CD4-positive, alpha-beta T cell treated with Interleukin-6 for 4 hours (primary cell): ENCODE measurements around the gene SERPINA12.

Experiments used
- DNase-seq: peaks from one replicate; pipeline ENCODE4 v3.0.0-alpha.2; 2020; ENCODE audit warnings: mixed read lengths

The SERPINA12 gene, protein sequence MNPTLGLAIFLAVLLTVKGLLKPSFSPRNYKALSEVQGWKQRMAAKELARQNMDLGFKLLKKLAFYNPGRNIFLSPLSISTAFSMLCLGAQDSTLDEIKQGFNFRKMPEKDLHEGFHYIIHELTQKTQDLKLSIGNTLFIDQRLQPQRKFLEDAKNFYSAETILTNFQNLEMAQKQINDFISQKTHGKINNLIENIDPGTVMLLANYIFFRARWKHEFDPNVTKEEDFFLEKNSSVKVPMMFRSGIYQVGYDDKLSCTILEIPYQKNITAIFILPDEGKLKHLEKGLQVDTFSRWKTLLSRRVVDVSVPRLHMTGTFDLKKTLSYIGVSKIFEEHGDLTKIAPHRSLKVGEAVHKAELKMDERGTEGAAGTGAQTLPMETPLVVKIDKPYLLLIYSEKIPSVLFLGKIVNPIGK

DNA sequence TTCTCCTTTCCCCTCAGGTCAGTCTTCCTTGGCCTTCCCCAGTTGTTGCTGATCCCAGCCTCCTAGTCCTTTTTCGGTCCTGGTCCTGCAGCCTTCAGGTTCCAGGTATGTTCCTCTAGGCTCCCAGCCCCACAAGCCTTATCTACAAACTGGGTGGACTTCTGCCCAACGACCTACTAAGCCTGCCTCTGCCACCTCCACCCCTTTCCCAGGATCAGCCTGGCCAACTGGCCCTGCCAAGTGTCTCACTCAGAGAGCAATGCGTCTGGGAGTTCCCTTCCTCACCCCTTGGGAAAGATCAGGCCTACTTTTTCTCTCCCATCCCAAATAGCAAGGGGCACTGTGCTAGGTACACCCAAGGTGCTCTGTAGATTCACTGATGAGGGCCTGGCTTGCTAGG, at the start of gene SERPINA12:
TSS of gene SERPINA12 (minus strand) at position 114 of the 400 bp plus-strand sequence. CDS start 11,072 bp downstream, outside the sequence.
- DNase-seq: no peak

DNA sequence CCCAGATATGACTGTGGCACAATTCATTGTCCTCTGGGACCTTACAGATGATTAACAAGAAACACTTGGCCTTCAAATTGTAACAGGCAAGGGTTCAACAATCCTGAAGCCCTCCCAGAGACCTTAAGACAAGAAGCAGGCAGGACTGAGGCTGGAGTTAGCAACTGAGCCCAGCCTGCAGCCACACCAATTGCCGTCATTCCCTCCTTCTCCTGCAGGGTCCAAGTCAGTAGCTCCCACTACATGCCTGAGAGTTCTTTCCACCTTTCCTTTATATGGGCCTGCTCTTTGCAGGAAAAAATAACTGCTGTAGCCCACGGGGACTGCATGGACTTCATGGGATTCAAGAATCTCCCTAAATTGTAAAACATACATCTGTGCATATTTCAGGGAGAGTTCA, 49.6 kb upstream of the SERPINA12 start:
- DNase-seq: no peak

DNA sequence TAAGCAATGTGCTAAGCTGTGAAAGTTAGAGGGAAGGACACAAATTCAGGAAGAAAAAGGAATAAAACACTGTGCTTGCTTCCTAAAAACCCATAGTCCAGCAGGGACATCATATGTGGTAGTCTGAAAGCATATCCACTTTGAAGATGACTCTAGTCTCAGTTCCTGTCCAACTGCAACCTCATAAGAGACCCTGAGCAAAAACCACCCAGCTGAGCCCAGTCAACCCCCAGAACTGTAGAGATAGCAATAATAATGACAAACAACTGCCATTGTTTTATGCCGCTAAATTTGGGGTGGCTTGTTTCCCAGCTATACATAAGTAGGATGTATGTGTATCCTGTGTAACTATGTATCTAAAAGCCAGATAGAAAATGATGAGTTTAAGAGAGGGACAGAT, 48.1 kb upstream of the SERPINA12 start:
- DNase-seq: no peak

DNA sequence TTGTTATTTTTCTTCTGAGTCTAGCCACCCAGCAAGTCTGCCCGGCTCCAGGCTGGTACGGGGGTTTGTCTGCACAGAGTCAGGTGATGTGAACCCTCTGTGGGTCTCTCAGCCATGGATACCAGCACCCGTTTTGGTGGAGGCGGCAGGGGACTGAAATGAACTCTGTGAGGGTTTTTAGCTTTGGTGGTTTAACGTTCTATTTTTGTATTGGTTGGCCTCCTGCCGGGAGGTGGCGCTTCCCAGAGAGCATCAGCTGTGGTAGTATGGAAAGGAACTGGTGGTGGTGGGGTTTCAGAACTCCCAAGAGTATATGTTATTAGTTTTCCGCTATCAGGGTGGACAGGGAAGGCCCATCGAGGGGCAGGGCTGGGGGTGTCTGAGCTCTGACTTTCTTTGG, 46.7 kb upstream of the SERPINA12 start:
- no peak for DNase-seq

DNA sequence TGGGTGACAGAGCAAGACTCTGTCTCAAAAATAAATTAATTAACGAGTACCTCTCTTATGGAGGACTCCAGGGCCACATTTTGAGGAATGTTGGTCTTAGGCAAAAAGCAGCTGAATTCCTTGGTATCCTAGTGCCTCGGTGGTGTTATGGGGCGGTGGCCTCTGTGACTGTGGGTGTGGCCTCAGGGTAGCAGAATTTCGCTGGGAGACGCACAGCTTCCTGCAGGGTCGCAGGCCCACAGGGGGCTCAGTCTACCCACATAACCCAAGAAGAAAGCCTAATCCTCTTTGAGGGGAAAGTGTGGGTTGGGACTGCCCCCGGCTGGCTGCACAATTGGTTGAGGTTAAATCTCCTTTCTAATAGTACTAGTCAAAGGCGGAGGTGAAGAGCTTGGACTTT, 40.8 kb upstream of the SERPINA12 start:
- DNase-seq: no peak

DNA sequence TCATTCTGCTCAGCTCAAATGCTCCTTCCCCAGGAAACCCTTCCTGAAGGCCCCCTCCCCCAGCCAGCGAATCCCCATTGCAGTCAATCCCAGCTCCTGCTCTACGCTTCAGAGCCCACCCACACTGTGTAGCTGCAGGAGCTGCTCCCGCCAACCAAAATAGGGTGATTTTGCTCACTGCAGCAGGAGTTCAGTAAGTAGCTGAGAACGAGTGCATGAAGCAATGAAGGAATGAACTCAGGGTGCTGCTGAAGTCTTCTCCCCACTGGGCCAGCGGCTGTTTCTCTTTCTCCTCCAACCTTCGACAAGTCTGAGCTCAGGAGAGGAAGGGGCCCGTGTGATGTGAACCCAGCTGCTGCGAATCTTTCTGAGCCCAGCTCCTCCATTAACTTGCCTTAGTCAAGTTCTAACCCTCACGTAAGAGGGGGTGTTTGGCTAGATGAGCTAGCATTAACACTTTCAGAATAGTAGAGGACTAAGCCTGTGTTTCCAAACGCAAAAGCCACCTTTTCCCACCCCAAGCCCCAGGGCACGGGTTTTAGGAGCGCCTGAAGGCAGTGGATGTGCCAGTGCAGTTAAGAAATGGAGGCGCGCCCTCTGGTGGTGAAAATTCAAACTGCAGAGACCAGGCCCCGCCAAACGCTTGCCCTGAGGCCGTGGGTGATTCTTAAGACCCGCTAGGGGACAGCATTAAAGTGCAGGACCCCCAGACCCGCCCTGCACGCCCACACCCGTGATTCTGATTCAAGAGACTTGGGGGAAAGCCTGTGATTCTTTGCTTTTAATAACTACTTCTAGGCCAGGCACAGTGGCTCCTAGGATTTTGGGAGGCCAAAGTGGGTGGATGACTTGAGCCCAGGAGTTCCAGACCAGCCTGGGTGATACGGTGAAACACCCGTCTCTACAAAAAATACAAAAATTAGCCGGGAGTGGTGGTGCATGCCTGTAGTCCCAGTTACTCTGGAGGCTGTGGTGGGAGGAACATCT, 40.0 kb upstream of the SERPINA12 start:
- peak; percentile 33 for DNase-seq

DNA sequence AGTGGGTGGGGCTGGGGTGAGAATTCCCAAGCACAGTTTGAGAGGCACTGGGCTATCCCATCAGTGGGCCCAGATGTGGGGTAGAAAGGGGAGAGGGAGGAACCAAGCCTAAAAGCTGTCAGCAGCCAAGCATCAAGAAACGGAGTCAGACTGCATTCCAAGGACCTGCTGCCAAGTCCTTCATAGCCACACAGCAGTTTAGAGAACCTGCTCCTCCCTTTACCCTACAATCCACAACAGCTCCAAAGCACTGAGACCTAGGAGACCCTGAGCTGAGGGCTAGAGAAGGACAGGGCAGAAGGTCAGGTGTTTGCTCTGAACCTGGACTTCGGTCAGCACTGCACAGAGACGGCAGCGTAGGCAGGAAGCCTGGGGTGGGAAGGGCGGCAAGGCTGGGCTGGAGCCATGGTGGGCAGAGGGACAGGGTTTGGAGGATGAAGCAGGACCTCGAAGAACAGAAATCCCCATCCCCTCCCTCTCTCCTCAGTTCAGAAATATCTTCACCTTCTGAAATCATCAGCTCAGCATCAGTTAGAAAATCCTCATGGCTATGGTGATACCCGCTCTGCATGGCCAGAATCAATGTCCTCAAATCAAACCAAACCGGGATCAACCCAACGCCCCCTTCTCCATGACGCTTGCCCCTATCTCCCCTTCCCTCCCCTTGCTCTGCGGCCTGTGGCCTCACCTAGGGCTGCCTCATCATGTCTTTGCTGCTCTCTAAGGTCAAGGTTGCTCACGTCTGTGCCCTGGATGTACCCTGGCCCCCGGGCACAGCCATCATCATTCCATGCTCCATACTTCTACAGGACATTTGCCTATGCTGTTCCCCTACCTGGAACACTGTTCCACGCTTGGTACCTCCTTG, 39.1 kb upstream of the SERPINA12 start:
- DNase-seq: no peak

DNA sequence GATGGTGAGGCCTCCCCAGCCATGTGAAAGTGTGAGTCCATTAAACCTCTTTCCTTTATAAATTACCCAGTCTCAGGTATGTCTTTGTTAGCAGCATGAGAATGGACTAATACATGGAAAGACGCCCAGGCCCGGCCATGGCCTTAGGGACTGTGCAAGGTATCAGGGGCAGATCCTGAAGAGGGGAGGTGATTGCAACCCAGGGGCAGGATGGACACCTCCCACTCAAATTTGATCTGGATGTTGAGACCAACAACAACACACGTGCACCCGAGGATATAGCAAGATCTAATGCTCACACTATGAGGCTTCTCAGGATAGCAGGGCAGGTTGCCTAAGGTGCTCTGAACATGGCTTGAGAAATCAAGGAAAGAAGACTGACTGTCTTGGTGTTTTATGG, 38.5 kb upstream of the SERPINA12 start:
- DNase-seq: no peak

DNA sequence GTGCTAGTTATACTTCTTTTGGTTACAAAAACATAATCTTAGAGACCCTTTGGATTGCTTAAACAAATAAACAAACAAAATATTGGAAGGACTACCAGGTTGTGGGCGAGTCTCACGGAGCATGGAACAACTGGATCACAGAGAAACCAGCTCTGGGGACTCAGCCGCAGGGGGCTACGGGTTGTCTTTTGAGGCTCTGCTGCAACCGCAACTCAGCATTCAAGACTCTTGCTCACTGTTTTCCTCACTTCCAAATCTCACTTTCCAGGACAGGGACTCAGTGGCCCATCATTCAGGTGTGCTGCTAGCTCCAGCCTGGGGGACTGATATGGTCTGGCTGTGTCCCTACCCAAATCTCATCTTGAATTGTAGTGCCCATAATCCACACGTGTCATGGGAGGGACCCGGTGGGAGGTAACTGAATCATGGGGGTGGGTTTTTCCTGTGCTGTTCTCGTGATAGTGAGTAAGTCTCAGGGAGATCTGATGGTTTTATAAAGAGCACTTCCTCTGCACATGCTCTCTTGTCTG, 37.9 kb upstream of the SERPINA12 start:
- no peak for DNase-seq

DNA sequence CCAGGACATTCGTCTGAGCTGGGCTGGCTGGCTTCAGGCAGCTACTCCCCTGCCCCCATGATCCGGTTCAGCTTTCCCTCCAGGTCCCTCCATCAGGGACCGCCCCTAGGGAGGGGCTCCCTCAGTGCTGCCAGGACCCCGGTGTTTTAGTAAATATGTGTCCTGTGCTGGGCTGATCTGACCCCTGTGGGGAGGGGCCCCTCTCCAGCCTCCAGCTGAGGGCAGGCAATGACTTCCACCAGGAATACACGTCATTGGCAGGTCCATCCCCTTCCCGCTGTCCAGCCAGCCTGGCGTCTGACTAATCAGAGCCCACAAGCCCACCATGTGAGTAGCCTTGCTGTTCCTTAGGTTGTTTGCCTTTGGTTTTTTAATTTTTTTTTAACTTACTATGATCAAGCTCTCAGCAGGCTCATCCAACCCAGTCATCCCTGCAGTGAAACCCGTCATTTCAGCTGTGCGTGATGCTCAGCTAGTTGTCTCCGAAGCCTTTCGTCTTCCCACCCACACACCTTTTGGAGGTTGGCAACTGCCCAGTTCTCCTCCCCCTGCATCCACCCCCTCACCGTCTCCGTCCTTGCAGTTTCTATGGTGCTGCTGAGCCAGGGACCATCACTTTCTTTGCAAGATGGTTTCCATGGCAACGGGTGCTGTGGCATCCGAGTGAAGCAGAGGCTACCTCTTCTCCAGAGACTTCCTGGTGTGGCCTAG, 36.0 kb upstream of the SERPINA12 start:
- no peak for DNase-seq

DNA sequence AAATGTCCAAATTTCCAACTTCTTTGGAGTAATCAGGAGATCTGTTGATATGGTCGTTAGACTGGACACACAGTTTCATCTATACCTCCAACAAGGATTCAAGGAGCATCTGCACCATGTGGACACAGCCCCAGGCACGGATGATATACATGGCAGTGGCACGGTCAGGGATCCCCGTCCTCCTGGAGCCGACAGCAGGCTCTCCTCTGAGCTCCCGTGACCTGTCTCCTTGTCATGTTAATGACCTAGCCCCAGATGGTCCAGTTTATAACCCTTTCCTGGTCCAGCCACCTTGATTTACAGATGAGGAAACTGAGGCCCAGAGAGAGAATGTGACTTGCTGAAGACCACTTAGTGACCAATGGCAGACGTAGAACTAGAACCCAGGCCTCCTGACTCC, 35.5 kb upstream of the SERPINA12 start:
- no peak for DNase-seq

DNA sequence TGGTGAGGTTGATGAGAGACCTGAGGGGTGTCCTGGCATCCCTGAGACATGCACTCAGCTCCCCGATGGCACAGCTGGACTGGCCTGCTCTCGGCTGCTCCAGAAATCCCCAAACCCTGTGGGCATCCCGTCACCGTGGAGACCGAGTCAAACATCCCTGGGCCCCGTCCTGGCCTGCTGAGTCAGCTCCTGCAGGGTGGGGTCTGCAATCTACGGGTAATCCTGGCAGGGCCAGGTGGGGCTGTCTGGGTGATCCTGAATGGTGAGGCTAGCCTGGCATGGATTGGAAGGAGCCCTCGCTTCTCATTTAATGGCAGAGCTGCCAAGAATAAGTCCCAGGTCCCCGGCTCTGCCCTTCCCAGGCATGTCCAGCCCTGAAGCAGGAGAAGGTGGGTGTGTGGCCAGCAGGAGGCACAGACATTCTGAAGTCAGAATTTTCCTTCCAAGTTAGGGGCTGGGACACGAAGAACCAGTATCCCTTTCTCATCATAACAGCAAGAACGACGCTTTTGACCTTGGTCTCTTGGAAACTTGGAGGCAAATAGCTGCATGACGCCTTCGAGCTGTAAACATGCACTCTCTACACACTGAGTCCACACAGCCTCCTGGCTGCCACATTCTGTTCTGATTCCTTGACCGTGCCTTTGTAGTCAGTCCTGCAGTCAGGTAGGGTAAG, 34.3 kb upstream of the SERPINA12 start:
- DNase-seq: no peak

DNA sequence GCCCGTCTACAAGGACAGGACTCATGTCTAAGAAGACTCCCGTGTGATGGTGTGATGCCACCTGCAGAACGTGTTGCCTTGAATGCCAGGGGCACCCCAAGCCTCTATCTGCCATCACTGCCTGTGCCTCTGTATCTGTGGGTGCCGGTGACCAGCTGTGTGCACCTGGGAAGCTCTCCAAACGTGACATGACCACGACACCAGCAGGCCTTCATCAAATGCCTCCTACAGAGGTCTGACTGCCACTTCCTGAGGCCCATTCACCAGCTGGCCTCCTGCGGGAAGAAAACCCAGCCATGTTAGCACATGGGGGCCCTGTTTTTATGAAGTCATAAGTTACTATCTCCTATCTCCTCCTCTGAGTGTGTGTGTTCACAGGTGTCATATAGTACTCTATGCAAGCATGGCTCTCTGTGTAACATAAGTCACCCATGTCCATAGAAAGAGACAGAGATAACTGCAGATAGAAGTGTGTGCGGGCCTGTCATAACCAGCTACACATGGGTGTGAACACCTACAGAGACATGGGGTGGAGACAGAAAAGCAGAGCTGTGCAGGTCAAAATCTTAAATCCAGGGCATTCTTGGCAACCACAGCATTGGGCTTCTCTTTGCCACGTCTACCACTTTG, 33.7 kb upstream of the SERPINA12 start:
- DNase-seq: no peak

DNA sequence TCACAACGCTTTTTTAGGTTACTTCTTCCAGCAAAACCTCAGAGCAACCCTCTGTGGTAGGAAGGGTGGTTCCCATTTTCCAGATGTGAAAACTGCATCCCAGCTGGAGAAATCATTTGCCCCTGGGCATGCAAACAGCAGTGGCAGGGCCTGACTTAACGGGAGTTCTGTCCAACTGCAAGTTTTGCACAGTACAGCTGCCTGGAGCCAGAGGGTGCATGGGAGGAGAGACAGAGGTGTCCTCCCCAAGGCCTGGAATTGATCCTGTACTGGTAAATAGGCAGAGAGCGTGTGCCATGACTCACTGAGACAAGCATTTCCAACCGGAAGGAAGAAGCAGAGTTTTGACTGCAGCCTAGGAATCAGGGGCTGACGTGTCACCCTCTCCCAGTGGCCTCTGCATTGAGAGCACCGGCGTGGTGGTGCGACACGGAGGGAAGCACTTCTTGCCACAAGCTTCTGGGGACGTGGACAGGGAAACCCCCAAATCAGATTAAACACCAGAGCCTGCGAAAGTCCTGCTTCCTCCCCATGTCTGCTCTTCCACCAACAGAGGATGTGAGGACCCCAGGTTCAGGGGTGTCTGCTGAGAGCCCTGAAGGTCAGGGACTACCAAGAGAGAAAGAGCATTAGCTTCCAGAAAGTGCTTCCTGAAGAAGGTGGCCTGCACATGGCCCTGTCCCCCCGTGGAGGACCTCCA, 33.0 kb upstream of the SERPINA12 start:
- no peak for DNase-seq

DNA sequence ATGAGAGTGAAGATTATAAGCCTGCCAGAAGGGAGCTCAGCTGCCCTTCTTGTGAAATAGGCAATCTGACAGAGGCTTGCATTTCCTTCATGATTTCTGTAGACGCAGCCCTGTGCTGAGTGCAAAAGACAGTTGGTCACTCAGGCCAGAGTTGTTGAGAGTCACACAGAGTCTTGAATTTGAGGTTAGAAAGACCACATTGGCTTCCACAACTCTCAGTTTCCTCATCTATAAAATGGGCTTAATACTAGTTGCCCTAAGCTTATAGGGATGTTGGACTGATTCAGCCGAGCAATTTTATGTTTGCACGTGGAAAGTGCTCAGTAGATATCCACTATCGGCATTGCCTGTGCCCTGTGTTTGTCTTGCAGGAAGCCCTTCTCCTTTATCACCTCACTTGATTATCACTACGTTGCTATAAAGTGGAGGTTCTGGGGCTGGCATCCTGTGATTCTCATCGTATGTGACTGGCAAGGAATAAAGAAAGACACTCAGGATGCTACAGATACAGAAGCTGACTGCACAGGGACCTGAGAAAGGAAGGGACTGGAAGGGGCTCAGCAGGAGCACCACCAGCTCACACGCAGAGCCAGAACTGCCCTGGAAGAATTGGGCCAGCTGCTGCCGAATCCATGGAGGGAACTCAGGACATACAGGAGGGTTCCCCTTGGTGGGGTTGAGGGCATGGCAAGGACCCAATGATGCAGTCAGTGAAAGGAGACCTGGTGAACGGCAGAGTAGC, 32.1 kb upstream of the SERPINA12 start:
- DNase-seq: no peak

DNA sequence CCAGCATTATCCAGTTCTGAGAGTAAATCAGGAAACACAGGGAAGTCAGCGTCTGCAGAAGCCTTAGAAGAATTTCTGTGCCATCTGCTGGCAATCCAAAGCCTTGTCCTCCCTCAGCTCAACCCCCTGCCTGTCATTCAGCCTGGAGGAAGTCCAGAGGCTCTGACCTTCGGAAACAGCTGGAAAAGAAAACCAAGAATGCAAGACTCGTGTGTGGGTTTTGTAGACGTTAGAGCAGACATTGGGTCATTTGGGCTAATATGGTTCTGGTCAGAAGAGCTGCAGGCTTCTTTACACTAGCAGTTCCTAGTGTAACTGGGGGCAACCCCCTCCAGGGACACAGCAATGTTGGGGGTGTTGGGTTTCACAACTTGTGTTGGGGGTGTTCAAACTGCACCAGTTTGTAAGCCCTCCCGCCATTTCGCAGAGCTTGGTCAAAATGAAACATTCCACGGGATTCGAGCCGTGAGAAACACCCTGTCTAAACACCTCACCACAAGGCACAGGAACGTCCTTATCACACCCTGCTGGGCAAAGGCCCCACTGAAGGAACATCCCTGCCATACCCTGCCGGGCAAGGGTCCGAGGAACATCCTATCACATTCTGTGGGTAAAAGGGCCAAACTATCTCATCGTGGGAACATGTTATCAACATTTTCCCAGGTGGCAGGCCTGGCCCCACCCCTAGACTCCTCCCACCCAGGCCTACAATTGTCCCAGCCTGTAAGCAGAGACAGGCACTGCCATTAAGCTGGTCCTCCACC, 30.9 kb upstream of the SERPINA12 start:
- no peak for DNase-seq

DNA sequence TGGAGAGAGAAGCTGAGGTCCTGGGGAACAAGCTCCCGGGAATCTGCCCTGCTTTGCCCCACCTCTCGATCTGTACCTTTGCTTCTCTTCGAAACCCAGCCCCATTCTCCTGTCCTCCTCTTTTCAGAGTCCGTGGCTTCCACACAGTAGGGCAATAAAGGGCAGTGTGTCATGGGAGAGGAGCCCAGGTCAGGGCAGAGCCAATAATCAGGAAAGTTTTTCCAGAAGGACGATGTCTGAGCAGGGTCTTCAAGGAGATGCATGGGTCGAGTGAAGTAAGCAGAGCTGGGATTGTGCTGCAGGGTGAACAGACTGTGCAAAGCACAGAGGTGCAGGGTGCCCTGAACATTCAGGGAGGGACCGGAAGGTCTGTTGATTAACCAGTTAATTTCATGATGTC, 29.9 kb upstream of the SERPINA12 start:
- DNase-seq: no peak

DNA sequence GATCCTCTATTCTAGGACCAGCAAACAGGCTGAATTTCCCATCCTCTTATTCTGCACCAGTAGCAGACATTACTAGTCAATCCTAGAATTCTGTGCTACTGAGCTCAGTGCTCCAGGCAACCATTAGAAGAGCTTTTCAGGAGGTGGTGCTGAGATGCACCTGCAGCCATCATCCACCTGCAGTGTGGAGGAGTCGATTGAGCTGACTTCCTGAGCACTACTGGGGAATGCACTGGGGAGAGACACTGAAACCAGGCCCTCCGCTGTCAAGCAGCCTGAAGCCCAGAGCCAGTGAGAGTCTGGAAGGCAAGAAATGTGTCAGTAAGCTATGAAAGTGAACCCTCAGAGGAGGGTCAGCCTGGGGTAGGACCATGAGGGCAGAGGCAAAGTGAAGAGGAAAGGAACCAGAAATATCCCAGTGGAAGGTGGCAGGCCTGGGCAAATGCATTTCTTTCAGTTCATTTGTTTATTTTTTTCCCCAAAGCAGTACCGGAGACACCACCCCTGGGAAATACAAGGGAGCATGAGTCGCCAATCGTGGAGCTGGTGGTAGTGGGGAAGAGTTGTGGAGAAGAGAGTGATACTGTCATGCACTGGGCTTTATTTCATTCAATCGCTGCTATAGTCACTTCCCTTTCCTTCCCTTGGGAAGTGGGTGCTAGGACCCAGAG, 28.9 kb upstream of the SERPINA12 start:
- DNase-seq: no peak
